ENCODE data around the gene AP4S1.

Gene AP4S1

DNA sequence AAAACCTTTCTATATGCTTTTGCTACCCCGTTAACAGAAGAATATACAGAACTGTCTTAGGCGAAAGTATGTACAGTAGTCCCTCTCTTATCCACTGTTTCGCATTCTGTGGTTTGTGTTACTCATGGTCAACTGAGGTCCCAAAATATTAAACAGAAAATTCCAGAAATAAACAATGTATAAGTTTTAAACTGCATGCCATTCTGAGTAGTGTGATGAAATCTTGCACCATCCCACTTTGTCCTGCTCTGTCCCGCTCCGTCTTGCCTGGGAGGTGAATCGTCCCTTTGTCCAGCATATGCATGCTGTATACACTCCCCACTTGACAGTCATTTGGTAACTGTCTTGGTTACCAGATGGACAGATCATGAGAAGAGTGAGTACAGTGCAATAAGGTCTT lies 70.8 kb downstream of the AP4S1 start:
- Histone ChIP-seq H3K27me3 (no peaks in the 10 kb centered on the region), H3K36me3 (peaks cover 53% of the 10 kb centered on the region), H3K9ac (no peak overlapping the region), H3K9me3 (no peaks in the 10 kb centered on the region), H3K4me3 (no peak overlapping the region), H3K27ac (no peak overlapping the region), H4K20me1 (no peaks in the 10 kb centered on the region), H3K4me1 (no peaks in the 10 kb centered on the region), H3K4me2 (no peak overlapping the region)
- TF ChIP-seq Cebpa-rat (IDR thresholded peaks at IDR 0.05), result no peak

- Histone ChIP-seq H4K20me1 (no peaks in the 10 kb centered on the region), H3K9ac (no peak overlapping the region), H3K27ac (no peak overlapping the region), H3K36me3 (peaks cover 60% of the 10 kb centered on the region), H3K4me2 (no peak overlapping the region), H3K4me1 (no peaks in the 10 kb centered on the region), H3K27me3 (no peaks in the 10 kb centered on the region), H3K4me3 (no peak overlapping the region), H3K9me3 (no peaks in the 10 kb centered on the region)
- TF ChIP-seq Cebpa-rat (IDR thresholded peaks at IDR 0.05), result no peak
These were observed 71.6 kb downstream of the AP4S1 start for GRCh38 chr14:31097081-31097480.

DNA sequence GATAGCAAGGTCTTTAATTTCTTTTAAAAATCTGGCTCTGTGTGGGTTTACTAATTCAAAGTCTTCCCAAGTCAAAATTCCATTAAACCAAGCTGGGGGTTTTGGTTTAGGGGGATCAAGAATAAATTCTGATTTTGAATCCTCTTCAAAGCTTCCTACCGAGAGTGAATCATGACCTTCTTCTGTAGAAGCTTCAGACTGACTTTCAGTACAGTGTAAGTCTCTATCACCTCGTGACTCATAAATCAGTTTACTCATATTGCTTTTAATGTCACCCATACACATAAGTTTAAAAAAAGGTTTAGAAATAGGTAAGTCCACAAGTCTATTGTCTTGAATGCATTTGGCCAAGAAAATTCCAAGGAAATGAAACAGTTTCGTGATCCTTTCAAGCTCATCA lies 81.3 kb downstream of the AP4S1 start:
- TF ChIP-seq Cebpa-rat (IDR thresholded peaks at IDR 0.05), result no peak
- Histone ChIP-seq H3K4me1 (no peaks in the 10 kb centered on the region), H3K9me3 (peaks cover 11% of the 10 kb centered on the region; the same call in 1 of the 2 replicates), H3K4me2 (no peak overlapping the region), H3K27me3 (no peaks in the 10 kb centered on the region), H4K20me1 (peaks cover 15% of the 10 kb centered on the region), H3K4me3 (no peak overlapping the region), H3K36me3 (peaks cover 99% of the 10 kb centered on the region), H3K9ac (no peak overlapping the region), H3K27ac (no peak overlapping the region)

DNA sequence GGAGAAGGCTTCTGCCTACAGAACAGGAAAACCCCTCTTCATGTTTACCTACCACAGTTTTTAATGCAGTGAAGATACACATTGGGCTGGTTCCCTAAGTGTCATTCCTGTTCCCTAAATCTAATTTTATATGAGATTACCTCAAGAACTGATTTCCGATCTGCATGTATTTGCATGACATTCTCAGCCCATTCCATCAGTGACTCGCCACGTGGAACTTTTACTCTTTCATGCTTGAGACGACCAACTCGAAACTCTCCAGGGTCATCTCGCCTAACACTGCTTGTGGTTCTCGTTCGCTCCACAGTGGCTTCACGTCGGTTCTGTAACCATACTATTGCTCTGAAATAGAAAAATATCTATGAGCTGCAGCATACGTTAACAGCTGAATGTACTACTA lies 83.8 kb downstream of the AP4S1 start:
- Histone ChIP-seq H3K27ac (no peak overlapping the region), H4K20me1 (peaks cover 15% of the 10 kb centered on the region), H3K4me2 (no peak overlapping the region), H3K4me3 (no peak overlapping the region), H3K4me1 (no peaks in the 10 kb centered on the region), H3K36me3 (peaks cover 100% of the 10 kb centered on the region), H3K9ac (no peak overlapping the region), H3K9me3 (0 out of 2 replicates have a peak, but pooled peaks cover 4% of the 10 kb centered on the region), H3K27me3 (no peaks in the 10 kb centered on the region)
- no peak for TF ChIP-seq Cebpa-rat (IDR thresholded peaks at IDR 0.05)

- Histone ChIP-seq H3K36me3 (peaks cover 99% of the 10 kb centered on the region), H3K27me3 (no peaks in the 10 kb centered on the region), H3K4me2 (no peak overlapping the region), H3K4me1 (no peaks in the 10 kb centered on the region), H4K20me1 (peaks cover 20% of the 10 kb centered on the region), H3K9me3 (no peaks in the 10 kb centered on the region), H3K27ac (no peak overlapping the region), H3K4me3 (no peak overlapping the region), H3K9ac (no peak overlapping the region)
- no peak for TF ChIP-seq Cebpa-rat (IDR thresholded peaks at IDR 0.05)
These were observed 85.4 kb downstream of the AP4S1 start for GRCh38 chr14:31110872-31111271.

- H3K36me3 ChIP-seq, result peaks cover 99% of the 10 kb centered on the region
- H3K27me3 ChIP-seq, result no peaks in the 10 kb centered on the region
- no peak for TF ChIP-seq Cebpa-rat (IDR thresholded peaks at IDR 0.05)
- peaks cover 5% of the 10 kb centered on the region; the same call in 1 of the 2 replicates for H4K20me1 ChIP-seq
- H3K4me2 ChIP-seq, result no peak overlapping the region
- H3K27ac ChIP-seq, result no peak overlapping the region
- no peak overlapping the region for H3K4me3 ChIP-seq
- H3K9ac ChIP-seq, result no peak overlapping the region
- H3K4me1 ChIP-seq, result no peaks in the 10 kb centered on the region
- H3K9me3 ChIP-seq, result no peaks in the 10 kb centered on the region
These were observed 88.3 kb downstream of the AP4S1 start for GRCh38 chr14:31113794-31114193.

GRCh38 chr14:31118892-31119291 lies 93.4 kb downstream of the AP4S1 start:
- Histone ChIP-seq H3K4me1 (peaks cover under 1% of the 10 kb centered on the region; the same call in 1 of the 2 replicates), H3K36me3 (peaks cover 99% of the 10 kb centered on the region), H3K27me3 (no peaks in the 10 kb centered on the region), H3K9me3 (no peaks in the 10 kb centered on the region), H3K4me2 (no peak overlapping the region), H3K9ac (no peak overlapping the region), H3K4me3 (no peak overlapping the region), H3K27ac (no peak overlapping the region), H4K20me1 (peaks cover 31% of the 10 kb centered on the region)
- TF ChIP-seq Cebpa-rat (IDR thresholded peaks at IDR 0.05), result no peak

GRCh38 chr14:31122098-31122611 lies 96.7 kb downstream of the AP4S1 start:
- H3K27ac ChIP-seq, result no peak overlapping the region
- H4K20me1 ChIP-seq, result peaks cover 58% of the 10 kb centered on the region
- no peak for TF ChIP-seq Cebpa-rat (IDR thresholded peaks at IDR 0.05)
- H3K9me3 ChIP-seq, result no peaks in the 10 kb centered on the region
- peaks cover 82% of the 10 kb centered on the region for H3K36me3 ChIP-seq
- H3K4me3 ChIP-seq, result no peak overlapping the region
- no peaks in the 10 kb centered on the region for H3K27me3 ChIP-seq
- H3K4me1 ChIP-seq, result peaks cover 10% of the 10 kb centered on the region; the same call in 1 of the 2 replicates
- no peak overlapping the region for H3K9ac ChIP-seq
- no peak overlapping the region for H3K4me2 ChIP-seq

DNA sequence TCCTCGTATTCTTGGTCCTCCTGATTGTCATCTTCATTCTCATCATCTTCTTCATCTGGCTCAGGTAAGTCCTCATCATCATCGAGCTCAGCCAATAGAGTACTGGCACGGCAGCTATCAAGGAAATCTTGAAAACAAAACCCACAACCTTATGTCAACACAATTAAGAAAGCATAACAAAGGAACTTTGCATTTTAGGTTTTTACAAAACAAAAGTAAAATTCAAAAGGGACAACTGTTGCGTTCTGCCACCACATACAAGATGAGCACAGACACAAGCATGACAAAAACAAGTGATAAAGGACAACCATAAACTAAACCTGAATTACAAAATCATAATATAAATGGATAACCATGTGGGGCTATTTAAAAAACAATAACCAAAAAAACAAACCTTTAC lies 97.5 kb downstream of the AP4S1 start:
- H3K9me3 ChIP-seq, result no peaks in the 10 kb centered on the region
- peaks cover 10% of the 10 kb centered on the region; the same call in 1 of the 2 replicates for H3K4me1 ChIP-seq
- no peak overlapping the region for H3K9ac ChIP-seq
- H3K4me2 ChIP-seq, result no peak overlapping the region
- H3K36me3 ChIP-seq, result peaks cover 82% of the 10 kb centered on the region
- no peak for TF ChIP-seq Cebpa-rat (IDR thresholded peaks at IDR 0.05)
- no peak overlapping the region for H3K4me3 ChIP-seq
- peaks cover 66% of the 10 kb centered on the region for H4K20me1 ChIP-seq
- no peak overlapping the region for H3K27ac ChIP-seq
- no peaks in the 10 kb centered on the region for H3K27me3 ChIP-seq

- H3K36me3 ChIP-seq, result peaks cover 82% of the 10 kb centered on the region
- H3K4me2 ChIP-seq, result peak overlapping the region; percentile 25; the same call in 1 of the 2 replicates
- H3K9ac ChIP-seq, result no peak overlapping the region
- H3K4me1 ChIP-seq, result peaks cover 18% of the 10 kb centered on the region
- no peak overlapping the region for H3K27ac ChIP-seq
- H4K20me1 ChIP-seq, result peaks cover 79% of the 10 kb centered on the region
- H3K27me3 ChIP-seq, result no peaks in the 10 kb centered on the region
- H3K9me3 ChIP-seq, result no peaks in the 10 kb centered on the region
- no peak overlapping the region for H3K4me3 ChIP-seq
- no peak for TF ChIP-seq Cebpa-rat (IDR thresholded peaks at IDR 0.05)
These were observed 98.7 kb downstream of the AP4S1 start for GRCh38 chr14:31124197-31124596.

GRCh38 chr14:31125231-31125630 lies 99.8 kb downstream of the AP4S1 start:
- peaks cover 79% of the 10 kb centered on the region for H3K36me3 ChIP-seq
- H3K27me3 ChIP-seq, result no peaks in the 10 kb centered on the region
- no peak overlapping the region for H3K4me2 ChIP-seq
- H4K20me1 ChIP-seq, result peaks cover 87% of the 10 kb centered on the region
- no peak overlapping the region for H3K9ac ChIP-seq
- no peak overlapping the region for H3K27ac ChIP-seq
- H3K9me3 ChIP-seq, result no peaks in the 10 kb centered on the region
- no peak overlapping the region for H3K4me3 ChIP-seq
- no peak for TF ChIP-seq Cebpa-rat (IDR thresholded peaks at IDR 0.05)
- peaks cover 20% of the 10 kb centered on the region for H3K4me1 ChIP-seq

Data from BLaER1 (cell line).